CD4-positive, alpha-beta T cell treated with Interleukin-6 at 100 ng/mL for 8 hours (primary cell): ENCODE measurements around the gene CACNA1B.
"Not testable (repeated sequence)": the region's sequence is repeated elsewhere in the genome, so short reads cannot be mapped to it uniquely, and the experiment has no call there.

Source experiments
- DNase-seq: peaks from one replicate; pipeline ENCODE4 v3.0.0-alpha.2; 2020; ENCODE audit warnings: mixed read lengths, low spot score

The CACNA1B gene

DNA sequence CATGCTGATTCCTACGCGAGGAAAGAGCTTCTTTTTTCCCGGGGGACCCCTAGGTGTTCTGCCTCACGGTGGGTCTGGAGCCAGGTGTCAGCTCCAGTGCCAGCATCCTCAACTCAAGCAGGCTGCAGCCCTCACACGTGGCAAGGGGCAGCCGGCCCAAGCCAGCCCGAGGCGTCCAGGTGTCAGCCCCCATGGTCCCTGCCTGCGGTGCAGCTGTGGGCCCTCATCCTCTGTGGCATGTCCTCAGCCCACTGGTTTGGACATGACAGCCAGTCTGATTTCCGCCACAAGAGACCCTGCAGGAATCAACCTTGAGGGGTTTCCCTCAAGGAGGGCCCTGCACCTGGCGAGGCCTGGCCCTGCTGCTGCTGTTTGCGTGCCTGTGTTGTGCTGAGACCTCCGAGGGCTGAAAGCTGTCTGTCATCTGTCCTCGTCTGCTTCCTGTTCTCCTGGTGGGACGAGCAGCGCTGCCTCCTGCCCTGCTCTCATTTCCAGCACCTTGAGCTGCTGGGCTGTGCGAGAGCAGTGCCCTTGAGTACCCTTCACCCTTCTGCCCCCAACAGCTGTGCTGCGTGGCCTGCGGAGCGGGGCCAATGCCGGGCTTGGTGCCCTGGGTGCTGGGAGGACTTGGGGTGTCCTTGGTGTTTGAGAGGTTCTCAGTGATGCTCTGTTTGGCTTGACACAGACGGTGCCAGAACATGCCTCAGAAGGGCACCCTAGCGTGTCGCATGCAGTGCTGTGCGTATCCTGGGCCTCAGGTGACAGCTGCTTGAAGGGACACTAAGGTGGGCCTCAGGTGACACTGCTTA, 137.6 kb downstream of the CACNA1B start:
- no peak for DNase-seq

DNA sequence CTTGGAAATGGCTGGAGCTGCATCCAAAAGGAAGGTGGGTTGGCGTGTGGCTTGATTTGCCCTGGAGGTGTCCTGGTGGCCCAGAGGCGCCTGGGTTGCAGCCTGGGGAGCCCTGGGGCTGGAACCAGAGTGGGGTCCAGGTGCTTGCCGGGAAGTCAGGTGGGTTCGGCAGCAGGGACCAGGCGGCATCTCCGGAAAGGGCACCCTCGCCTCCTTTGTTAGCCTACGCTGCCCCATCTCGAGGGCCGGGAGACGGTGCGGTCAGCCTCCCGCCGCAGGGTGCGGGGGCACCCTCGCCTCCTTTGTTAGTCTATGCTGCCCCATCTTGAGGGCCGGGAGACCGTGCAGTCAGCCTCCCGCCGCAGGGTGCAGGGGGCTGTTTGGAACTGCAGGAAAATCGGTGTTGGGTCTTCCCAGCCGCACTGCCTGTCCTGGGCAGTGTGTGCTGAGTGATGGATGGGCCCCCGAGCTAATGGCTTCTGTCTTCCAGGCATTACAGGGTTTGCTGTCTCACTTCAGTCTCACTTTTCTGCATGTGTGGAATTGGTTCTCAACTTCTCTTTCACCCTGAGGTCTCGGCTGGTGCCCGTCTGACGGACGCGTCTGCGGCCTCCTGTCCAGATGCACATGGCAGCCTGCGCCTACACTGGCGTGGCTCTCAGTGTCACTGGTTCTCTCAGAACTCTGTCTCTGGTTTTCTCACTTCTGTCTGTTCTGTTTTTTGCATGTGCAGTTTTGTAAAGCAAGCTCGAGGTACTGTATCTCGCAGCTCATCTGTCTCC, 139.0 kb downstream of the CACNA1B start:
- no peak for DNase-seq

DNA sequence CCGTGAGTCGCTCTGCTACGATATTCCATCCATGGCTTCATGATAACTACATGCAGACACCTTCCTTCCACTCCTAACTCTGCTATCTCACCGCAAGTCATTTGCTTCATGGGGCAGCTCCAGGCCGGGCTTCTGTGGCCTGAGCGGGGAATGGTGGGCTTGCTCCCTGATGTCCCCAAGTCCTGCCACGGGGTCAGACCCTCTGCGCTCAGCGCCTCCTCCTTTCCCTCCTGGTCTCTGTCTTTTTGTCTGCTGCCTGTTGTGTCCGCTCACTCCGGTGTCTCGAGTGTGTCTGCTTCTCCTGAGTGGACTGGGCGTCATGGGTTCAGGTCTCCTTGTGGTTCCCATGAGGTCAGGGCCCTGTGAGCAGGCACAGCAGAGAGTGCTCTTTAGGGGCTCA, 139.6 kb downstream of the CACNA1B start:
- no peak for DNase-seq

DNA sequence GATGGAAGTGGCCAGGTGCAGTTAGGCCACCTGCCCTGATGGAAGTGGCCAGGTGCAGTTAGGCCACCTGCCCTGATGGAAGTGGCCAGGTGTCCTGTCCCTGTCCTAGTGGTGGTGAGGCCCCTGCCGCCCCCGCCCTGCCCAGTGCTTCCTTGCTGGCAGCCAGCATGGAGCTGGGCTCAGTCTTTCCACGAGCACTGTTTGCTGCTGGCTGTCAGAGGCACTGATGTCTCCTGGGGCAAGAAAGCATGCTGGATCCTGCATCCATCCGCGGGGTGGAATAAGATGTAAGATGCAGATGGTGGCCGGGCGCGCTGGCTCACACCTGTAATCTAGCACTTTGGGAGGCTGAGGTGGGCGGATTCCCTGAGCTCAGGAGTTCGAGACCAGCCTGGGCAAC, 141.9 kb downstream of the CACNA1B start:
- DNase-seq: not testable (repeated sequence)

DNA sequence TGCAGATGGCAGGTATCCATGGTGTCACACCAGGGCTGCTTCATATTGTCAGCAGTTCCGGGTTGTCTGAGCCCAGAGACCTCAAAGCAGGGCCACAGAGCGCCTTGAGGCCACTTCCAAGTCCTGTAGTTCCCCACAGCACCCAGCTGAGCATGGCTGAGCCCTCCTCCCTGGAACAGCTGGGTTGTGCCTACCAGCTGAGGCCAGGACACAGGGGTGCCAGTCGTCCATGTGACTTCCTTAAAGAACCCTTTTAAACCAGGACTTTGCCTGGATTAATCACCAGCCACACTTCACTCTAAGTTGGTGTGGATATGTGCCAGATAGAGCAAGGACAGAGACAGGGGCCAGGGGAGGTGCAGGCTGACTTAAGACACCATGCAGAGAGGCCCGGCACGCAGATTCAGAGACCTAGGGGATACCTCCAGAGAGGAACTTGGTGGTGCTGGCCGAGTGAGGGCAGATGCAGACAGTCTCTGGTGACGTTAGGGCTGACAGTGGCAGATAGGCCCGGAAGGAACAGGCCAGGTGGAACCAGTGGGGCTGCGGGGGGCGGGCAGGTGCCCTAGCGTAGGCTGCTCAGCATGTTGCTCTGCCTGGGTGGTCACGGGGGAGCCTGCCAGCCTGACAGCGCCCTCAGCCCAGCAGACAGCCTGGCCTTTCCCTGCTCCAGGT, 142.7 kb downstream of the CACNA1B start:
- no peak for DNase-seq

DNA sequence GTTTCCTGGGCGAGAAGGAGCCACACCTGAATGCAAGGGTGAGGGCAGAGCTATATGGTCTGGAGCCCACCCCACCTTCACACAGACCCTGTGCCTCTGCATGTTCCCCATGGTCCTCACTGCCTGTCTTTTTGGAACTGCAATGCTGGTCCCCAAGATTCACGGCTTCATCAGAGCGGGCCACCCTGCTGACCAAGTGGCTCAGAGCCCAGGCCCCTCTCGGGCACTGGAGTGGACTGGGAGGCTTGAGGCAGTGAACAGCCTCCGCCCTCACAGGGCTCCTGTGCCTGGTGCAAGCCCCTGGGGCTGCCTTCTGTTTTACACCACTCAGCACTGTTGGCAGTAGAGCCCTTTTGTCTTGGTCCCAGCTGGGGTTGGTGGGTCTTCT, 143.2 kb downstream of the CACNA1B start:
- no peak for DNase-seq

DNA sequence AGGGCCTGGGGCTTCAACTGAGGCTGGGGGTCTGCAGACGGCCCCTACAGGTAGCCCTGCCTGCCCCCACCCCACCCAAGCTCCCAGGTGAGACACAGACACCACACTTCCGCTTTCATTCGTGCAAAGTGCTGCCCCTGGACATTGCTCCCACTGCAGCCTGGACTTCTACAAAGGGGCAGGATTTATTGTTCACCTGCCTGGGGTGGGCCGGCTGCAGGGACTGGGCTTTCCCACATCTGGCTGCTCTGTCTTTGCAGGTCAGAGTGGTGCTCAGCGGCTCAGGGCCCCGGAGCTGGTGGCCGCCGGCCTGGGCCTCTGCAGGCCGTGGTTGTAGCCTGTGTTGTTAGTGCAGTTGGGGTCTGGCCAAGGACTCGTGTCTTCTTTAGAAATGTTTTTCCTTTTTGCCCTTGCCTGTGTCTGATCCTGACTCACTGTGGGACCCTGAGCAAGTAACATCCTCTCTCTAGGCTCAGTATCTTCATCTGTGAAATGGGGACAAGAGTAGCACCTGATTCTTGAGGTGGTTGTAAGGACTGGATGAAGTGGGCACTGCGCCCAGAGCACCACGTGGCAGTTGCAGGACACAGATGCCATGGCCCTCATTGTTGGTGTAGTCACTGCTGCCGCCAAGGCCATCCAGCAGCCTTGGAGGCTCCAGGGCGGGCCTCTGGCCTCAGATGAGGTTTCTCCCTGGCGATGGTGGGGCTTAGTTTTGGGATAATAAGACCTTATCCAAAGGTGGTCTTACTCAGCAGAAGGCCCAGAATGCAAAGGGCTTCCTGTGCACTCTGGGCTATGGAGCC, 143.9 kb downstream of the CACNA1B start:
- DNase-seq: no peak

DNA sequence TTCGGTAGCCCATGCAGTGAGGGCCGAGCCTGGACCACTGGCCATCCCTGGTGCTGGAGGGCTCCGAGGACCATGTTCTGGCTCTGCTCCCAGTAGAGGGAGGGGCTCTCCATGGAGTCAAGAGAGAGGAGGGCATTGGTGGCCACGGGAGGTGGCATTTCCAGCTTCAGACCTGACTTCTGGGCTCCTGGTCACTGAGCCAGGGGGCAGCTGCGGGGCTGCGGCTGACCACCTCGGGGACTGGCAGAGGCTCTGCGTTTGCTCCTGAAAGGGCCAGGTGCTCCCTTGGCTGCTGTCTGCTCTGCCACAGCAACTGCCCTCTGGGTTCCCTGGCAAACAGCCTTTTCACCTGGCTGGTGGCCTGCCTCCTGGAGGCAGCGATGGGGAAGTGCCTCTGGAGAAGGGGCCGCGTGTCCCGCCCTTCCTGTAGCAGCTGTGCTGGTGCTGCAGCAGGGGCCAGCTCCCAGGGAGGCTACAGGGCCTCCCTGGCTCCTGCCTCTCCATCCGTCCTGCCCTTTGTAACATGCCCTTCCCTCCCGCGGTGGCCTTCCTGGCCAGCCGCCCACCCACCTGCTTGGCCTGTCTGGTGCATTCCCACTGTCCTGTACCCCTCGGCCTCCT, 144.6 kb downstream of the CACNA1B start:
- DNase-seq: no peak

DNA sequence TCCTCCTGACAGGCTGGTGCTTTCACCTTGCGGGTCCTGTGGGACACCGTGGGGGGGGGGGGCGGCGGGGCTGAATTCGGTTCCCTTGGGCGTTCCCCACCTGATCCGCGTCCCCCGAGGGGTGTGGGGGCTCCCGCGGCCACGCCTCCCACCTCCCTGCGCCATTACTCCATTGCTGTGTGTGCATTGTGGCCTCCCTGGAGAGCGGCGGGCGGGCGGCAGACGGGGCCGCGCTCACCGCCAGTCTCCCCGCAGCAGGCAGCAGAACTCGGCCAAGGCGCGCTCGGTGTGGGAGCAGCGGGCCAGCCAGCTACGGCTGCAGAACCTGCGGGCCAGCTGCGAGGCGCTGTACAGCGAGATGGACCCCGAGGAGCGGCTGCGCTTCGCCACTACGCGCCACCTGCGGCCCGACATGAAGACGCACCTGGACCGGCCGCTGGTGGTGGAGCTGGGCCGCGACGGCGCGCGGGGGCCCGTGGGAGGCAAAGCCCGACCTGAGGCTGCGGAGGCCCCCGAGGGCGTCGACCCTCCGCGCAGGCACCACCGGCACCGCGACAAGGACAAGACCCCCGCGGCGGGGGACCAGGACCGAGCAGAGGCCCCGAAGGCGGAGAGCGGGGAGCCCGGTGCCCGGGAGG, 145.3 kb downstream of the CACNA1B start:
- DNase-seq: no peak

DNA sequence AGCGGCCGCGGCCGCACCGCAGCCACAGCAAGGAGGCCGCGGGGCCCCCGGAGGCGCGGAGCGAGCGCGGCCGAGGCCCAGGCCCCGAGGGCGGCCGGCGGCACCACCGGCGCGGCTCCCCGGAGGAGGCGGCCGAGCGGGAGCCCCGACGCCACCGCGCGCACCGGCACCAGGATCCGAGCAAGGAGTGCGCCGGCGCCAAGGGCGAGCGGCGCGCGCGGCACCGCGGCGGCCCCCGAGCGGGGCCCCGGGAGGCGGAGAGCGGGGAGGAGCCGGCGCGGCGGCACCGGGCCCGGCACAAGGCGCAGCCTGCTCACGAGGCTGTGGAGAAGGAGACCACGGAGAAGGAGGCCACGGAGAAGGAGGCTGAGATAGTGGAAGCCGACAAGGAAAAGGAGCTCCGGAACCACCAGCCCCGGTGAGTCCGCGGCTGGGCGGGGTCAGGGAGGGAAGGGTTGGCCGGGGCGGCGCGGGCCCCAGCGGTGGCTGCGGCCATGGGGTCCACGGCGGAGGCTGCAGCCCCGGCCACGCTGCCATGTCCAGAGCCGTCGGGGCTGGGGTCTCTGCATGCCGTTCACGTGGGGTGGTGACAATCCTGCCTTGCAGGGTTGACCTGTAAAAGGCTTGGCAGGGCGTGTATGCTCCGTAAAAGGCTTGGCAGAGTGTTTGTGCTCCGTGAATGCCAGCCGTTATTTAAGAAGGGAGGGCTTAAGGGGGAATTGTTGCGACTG, 146.0 kb downstream of the CACNA1B start:
- no peak for DNase-seq

DNA sequence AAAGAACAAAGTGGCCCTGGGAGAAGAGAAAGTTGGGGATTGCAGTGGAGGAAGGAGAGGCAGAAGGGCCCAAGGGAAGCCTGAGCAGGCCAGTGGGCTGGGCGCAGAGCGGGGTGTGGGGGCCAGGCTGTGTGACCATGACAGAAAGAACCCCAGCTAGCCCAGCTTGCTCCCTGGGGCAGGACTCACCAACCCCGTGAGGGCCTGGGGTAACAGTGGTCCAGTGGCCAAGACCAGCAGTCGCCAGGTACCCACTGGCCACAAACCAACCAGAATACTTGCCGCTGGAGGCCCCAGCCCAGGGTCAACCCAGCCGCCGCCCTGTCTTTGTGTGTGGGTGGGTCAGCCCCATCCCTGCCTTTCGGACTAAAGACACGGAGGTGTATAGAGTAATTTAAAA, 146.5 kb downstream of the CACNA1B start:
- no peak for DNase-seq

DNA sequence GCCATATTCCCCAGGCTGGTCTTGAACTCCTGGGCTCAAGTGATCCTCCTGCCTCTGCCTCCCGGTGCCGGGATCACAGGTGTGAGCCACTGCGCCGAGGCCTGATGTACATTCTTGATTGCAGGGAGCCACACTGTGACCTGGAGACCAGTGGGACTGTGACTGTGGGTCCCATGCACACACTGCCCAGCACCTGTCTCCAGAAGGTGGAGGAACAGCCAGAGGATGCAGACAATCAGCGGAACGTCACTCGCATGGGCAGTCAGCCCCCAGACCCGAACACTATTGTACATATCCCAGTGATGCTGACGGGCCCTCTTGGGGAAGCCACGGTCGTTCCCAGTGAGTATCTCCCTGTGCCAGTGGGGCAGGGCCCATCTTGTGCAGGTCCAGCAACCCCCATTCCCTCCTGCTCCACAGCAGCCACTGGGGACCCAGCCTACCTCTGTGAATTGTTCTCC, 147.3 kb downstream of the CACNA1B start:
- DNase-seq: no peak

DNA sequence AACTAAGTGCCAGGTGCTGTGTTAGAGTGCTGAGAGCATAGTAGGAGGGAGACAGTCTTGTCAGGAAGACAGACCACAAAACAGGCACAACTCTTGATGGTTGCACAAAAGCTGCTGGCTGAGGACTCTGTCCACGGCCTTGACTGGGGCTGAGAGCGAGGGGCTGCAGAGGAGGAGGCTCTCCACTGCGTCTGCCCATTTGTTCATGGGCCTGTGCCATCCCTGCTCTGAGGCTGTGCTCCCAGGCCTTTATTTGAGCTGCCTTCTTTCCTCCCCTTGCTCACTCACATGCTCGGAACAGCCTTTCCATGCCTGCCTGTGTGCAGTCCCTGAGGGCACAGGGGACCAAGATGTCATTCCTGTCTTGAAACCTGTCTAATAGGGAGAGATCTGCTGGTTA, 147.8 kb downstream of the CACNA1B start:
- no peak for DNase-seq

DNA sequence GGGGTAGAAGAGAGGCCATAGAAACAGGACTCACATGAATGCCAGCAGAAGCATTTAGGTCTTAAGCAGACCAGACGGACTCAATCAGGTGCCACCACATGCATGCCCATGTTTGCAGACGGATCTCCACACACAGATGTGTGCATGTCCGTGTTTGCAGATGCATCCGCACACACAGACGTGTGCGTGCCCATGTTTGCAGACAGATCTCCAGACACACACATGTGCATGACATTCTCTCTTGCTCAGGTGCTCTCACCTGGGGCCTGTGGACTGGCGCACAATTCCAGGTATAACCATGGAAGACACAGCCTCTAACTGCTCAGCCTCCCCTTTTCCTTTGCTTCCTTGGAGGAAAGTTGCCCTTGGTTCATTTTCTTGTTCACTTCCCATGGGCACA, 148.3 kb downstream of the CACNA1B start:
- no peak for DNase-seq

DNA sequence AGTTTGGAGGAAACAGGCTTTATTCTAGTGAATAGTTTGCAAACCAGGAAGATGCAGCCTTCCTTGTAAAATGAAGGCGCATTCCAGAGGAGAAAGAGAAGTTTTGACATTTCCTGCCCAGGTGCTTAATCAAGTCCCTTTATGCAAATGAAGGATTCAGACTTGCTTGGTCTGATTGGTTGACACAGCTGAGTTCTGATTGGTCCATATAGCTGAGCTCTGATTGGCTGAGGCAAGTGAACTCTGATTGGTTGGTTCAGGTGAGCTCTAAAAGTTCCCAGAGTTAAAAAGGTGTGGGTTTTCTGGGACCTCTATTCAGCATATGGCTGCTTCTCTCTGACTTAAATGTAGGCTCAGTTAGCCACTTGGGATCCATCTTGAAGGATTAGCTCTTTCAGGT, 151.0 kb downstream of the CACNA1B start:
- DNase-seq: no peak

DNA sequence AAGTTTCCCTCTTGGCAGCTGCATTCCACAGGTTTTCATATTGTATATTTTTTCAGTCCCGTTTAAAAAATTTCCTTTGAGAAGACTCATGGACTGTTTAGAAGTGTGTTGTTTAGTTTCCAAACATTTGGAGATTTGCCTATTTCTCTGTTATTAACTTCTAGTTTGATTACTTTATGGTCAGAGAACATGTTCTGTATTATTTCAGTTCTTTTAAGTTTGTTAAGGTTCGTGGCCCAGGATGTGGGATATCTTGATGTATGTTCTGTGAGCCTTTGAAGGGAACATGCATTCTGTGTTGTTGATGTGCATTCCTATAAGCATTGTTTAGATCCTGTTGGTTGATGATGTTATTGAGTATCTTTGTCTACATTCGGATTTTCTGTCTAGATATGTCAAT, 153.6 kb downstream of the CACNA1B start:
- DNase-seq: no peak

DNA sequence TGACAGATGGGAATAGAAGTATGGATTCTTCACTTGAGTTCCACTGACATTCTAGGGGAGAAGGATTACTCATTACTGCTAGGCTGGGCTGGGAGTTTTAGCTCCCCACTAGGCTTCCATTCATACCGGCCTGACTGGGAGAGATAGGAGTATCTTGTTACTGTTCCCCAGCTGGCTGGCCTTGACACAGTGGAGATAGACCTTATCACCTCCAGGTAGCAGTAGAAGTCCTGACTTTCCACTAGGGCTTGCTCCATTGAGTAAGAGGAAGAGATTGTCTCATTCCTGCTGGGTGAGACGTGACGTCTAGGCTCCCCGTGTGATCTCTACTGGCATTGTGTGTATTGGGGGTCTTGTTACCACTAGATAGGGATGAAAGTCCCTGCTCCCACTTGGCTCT, 156.4 kb downstream of the CACNA1B start:
- no peak for DNase-seq

DNA sequence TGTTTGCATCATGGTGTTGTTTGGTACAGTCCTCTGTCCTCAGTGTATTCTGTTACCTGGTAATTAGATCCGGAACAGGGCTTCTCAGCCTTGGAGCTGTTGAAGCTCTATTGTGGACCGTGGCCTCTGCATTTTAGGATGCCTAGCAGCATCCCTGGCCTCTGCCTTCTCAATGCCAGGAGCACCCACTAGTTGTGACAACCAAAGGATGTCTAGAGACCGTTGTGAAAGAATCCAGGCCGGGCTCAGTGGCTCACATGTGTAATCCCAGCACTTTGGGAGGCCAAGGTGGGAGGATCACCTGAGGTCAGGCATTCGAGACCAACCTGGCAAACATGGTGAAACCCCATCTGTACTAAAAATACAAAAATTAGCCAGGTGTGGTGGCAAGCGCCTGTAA, 159.6 kb downstream of the CACNA1B start:
- no peak for DNase-seq

DNA sequence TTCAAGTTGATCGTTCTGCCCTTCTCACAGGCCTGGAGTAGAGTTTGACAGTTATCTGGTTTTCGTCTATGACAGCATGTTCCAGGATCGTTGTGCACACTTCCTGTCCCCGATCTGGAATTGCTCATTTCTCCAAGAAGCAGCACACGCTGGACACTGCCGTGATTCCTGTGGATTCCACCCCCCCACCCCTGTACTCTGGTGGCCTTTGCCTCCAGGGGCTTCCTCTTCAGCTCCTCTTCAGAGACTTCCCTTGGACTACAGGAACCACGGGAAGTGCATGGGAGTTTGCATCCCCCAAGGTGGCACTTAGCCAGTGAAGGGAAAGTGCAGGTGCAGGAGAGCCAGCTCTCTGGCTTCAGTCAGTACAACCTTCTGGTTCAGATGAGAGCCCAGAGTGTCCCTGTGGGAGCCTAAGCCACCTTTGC, 160.7 kb downstream of the CACNA1B start:
- DNase-seq: no peak
